Naive B cell (primary cell): ENCODE data around the gene KANK2. TPM values are rescaled to one million over a fixed set of nuclear protein-coding genes. Genes with fewer than 3 reads are reported as not detected.
A peak's percentile ranks its signal among the peaks of the same experiment; 100 is the strongest.
"Not testable (repeated sequence)": the region's sequence is repeated elsewhere in the genome, so short reads cannot be mapped to it uniquely, and the experiment has no call there.

Experiments
- ATAC-seq, 2 donors: fragments of 150-1000 bp; cut with Tn5 transposase; 2 replicates each; pipeline ENCODE4 v1.10.0; 2021; ENCODE audit warnings: low read depth in 2 of 2, mild to moderate bottlenecking in 2 of 2, moderate library complexity in 2 of 2
- DNase-seq: peaks from one replicate; pipeline ENCODE4 v3.0.0; 2022
- H3K27ac Mint-ChIP-seq, 6 donors: one replicate each; pipeline ENCODE4 v1.8.0; 2020 to 2022; ENCODE audit warnings: mild to moderate bottlenecking in 6 of 6, mixed read lengths in 6 of 6, moderate library complexity in 5 of 6, inconsistent platforms in 2 of 6
- H3K27me3 Mint-ChIP-seq, 3 donors: one replicate each; pipeline ENCODE4 v1.8.0; 2021 to 2022; ENCODE audit warnings: mixed read lengths in 3 of 3, mild to moderate bottlenecking in 1 of 3
- H3K36me3 Mint-ChIP-seq, 2 donors: one replicate each; pipeline ENCODE4 v1.8.0; 2020 to 2022; ENCODE audit warnings: mixed read lengths in 2 of 2, inconsistent platforms in 1 of 2, mild to moderate bottlenecking in 1 of 2
- H3K4me1 Mint-ChIP-seq, 3 donors: one replicate each; pipeline ENCODE4 v1.8.0; 2020 to 2022; ENCODE audit warnings: mixed read lengths in 3 of 3, inconsistent platforms in 1 of 3, mild to moderate bottlenecking in 1 of 3, moderate library complexity in 1 of 3
- H3K4me3 Mint-ChIP-seq, 8 donors: one replicate each; pipeline ENCODE4 v1.8.0; 2020 to 2022; ENCODE audit warnings: mild to moderate bottlenecking in 8 of 8, mixed read lengths in 8 of 8, moderate library complexity in 8 of 8, inconsistent platforms in 2 of 8
- H3K9me3 Mint-ChIP-seq, 7 donors: one replicate each; pipeline ENCODE4 v1.8.0; 2020 to 2022; ENCODE audit warnings: mixed read lengths in 7 of 7, mild to moderate bottlenecking in 5 of 7, inconsistent platforms in 2 of 7, moderate library complexity in 1 of 7
- polyA plus RNA-seq, 6 donors: library from polyadenylated mRNA; unstranded; fragments of 300-500 nt; fragmentation: Illumina TruSeq; gene quantifications; one replicate each; pipeline ENCODE4 v1.2.3, GENCODE V29; 2021; ENCODE audit warnings: low read depth in 6 of 6

Gene KANK2
- polyA plus RNA-seq, 6 donors from 2014 or later = 0.09 to 0.57 (median 0.19) TPM; not detected in 3

DNA sequence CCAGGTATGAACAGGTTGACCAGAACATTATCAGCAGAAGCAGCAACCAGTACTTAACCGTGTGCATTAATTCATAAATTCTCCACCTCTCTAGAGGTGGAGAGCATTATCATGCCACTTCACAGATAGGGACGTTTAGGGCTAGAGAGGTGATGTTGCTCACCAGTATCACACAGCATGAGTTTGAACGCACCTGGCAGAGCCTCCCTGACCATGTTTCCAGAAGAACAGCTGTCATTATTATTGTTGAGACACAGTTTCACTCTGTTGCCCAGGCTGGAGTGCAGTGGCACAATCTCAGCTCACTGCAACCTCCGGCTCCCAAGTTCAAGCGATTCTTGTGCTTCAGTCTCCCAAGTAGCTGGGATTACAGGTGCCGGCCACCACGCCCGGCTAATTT lies 6.8 kb downstream of the KANK2 start:
- Mint-ChIP-seq H3K4me1 (peaks cover 3 to 11% (median 8%) of the 10 kb centered on the region in 3 donors), H3K27me3 (peaks cover 2 to 4% (median 4%) of the 10 kb centered on the region in 3 donors), H3K4me3 (no peak overlapping the region), H3K36me3 (no peaks in the 10 kb centered on the region), H3K27ac (no peak overlapping the region), H3K9me3 (no peaks in the 10 kb centered on the region)
- no peak for DNase-seq
- no peak for ATAC-seq

DNA sequence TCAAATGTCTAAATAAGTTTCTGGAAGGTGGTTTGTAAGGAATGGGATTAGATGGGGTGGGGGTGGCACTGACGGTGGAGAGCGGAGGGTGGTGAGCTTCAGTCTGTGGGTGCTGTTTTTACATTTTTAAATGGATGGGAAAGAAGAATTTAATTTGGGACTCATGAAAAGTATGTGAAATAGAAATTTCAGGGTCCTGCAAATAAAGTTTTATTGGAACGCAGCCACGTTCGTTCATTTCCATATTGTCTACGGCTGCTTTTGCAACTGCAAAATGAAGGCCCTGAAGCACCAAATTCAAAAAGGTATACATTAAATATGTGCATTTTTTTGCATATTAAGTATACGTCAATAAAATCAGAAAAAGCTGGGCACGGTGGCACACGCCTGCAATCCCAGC lies 9.9 kb downstream of the KANK2 start:
- peaks cover 0 to 8% (median 3%) of the 10 kb centered on the region in 3 donors for H3K27me3 Mint-ChIP-seq
- peaks cover 0 to 3% (median 0%) of the 10 kb centered on the region in 7 donors for H3K9me3 Mint-ChIP-seq
- DNase-seq = no peak
- peak overlapping the region in 1 of 8 donors; percentile 51 for H3K4me3 Mint-ChIP-seq
- no peak for ATAC-seq
- peaks cover 0 to 11% (median 8%) of the 10 kb centered on the region in 3 donors for H3K4me1 Mint-ChIP-seq
- H3K36me3 Mint-ChIP-seq = no peaks in the 10 kb centered on the region
- H3K27ac Mint-ChIP-seq = peak overlapping the region in 1 of 6 donors; percentile 34

DNA sequence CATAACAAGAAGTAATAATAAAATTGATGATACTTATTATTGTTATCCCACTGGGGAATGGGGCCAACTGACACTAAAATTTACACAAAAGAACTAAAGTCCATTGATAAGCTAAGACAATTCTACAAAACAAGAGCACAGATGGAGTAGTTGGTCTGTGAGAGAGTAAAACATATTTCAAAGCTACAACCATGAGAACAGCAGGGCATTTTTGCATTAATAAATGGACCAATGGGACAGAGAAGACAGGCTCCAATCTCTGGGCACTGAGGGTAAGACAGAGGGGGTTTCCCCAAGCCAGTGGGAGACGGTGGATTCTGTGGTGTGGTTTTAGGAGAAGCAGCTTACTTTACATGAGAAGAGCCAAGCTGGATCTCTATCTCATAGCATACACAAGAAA lies 14.4 kb downstream of the KANK2 start:
- H3K9me3 Mint-ChIP-seq = peaks cover 0 to 3% (median 0%) of the 10 kb centered on the region in 7 donors
- ATAC-seq (no peak), DNase-seq (no peak)
- H3K4me3 Mint-ChIP-seq = no peak overlapping the region
- H3K27ac Mint-ChIP-seq = no peak overlapping the region
- H3K36me3 Mint-ChIP-seq = no peaks in the 10 kb centered on the region
- peaks cover 12 to 22% (median 20%) of the 10 kb centered on the region in 3 donors for H3K4me1 Mint-ChIP-seq
- peaks cover 6 to 11% (median 10%) of the 10 kb centered on the region in 3 donors for H3K27me3 Mint-ChIP-seq

GRCh38 chr19:11181488-11181887 lies 15.9 kb downstream of the KANK2 start:
- H3K27me3 Mint-ChIP-seq = peaks cover 10 to 13% (median 11%) of the 10 kb centered on the region in 3 donors
- DNase-seq (no peak), ATAC-seq (no peak)
- peak overlapping the region in 1 of 6 donors; percentile 71 for H3K27ac Mint-ChIP-seq
- no peaks in the 10 kb centered on the region for H3K36me3 Mint-ChIP-seq
- H3K9me3 Mint-ChIP-seq = peaks cover 0 to 3% (median 0%) of the 10 kb centered on the region in 7 donors
- H3K4me1 Mint-ChIP-seq = peaks cover 12 to 20% (median 20%) of the 10 kb centered on the region in 3 donors
- peak overlapping the region in 1 of 8 donors; percentile 53 for H3K4me3 Mint-ChIP-seq

DNA sequence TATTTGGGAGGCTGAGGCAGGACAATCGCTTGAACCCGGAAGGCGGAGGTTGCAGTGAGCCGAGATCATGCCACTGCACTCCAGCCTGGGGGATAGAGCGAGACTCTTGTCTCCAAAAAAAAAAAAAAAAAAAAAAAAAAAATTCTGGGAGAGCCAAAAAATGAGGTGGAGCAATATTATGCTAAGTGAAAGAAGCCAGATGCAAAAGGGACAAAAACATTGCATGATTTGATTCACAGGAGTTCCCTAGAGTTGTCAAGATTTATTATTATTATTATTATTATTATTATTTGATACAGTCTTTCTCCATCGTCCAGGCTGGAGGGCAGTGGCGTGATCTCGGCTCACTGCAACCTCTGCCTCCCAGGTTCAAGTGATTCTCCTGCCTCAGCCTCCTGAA lies 16.4 kb downstream of the KANK2 start:
- H3K36me3 Mint-ChIP-seq, ATAC-seq, H3K4me3 Mint-ChIP-seq, H3K9me3 Mint-ChIP-seq, H3K27ac Mint-ChIP-seq, DNase-seq: not testable (repeated sequence)
- H3K27me3 Mint-ChIP-seq = peaks cover 10 to 13% (median 11%) of the 10 kb centered on the region in 3 donors
- H3K4me1 Mint-ChIP-seq = peaks cover 12 to 20% (median 20%) of the 10 kb centered on the region in 3 donors

DNA sequence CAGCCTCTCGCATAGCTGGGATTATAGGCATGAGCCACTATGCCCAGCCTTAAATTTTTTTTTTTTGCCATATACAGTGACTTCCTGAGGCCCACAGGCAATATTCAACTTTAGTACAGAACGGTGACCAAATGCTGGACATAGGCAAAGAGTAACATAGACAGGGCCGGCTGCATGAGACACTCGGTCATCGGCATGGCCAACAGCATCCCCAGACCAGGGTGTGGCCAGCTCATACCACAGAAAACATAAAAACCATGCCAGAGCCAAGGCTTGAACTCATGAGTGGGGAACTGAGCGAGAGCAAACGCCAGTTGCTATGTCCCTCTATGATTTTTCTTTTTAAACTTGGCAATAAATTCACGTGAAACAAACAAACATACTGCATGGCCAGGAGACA lies 17.0 kb downstream of the KANK2 start:
- Mint-ChIP-seq H3K4me3 (peak overlapping the region in 5 of 8 donors; percentile 31 to 84 (median 39)), H3K27me3 (peaks cover 10 to 13% (median 11%) of the 10 kb centered on the region in 3 donors), H3K27ac (peak overlapping the region in 2 of 6 donors; percentile 78 to 87), H3K9me3 (peaks cover 0 to 3% (median 0%) of the 10 kb centered on the region in 7 donors), H3K4me1 (peaks cover 12 to 20% (median 20%) of the 10 kb centered on the region in 3 donors), H3K36me3 (no peaks in the 10 kb centered on the region)
- ATAC-seq = no peak
- no peak for DNase-seq

- peak; percentile 56 for DNase-seq
Observed at GRCh38 chr19:11179716-11180297, 17.5 kb downstream of the KANK2 start.

GRCh38 chr19:11179145-11179465 lies 18.2 kb downstream of the KANK2 start:
- not testable (repeated sequence) for ATAC-seq, H3K4me3 Mint-ChIP-seq, H3K9me3 Mint-ChIP-seq, H3K36me3 Mint-ChIP-seq, H3K27ac Mint-ChIP-seq, DNase-seq
- H3K4me1 Mint-ChIP-seq = peaks cover 12 to 20% (median 20%) of the 10 kb centered on the region in 3 donors
- H3K27me3 Mint-ChIP-seq = peaks cover 10 to 13% (median 11%) of the 10 kb centered on the region in 3 donors

More at GRCh38 chr19:11179716-11180297, 17.5 kb downstream of the KANK2 start:
- H3K36me3 Mint-ChIP-seq = no peaks in the 10 kb centered on the region
- peaks cover 10 to 13% (median 11%) of the 10 kb centered on the region in 3 donors for H3K27me3 Mint-ChIP-seq
- peak overlapping the region in 5 of 8 donors; percentile 31 to 84 (median 39) for H3K4me3 Mint-ChIP-seq
- peaks cover 0 to 3% (median 0%) of the 10 kb centered on the region in 7 donors for H3K9me3 Mint-ChIP-seq
- peak; percentile 97 for ATAC-seq
- H3K27ac Mint-ChIP-seq = peak overlapping the region in 2 of 6 donors; percentile 78 to 87
- H3K4me1 Mint-ChIP-seq = peaks cover 12 to 20% (median 20%) of the 10 kb centered on the region in 3 donors

GRCh38 chr19:11177592-11177991 lies 19.8 kb downstream of the KANK2 start:
- peak overlapping the region in 1 of 8 donors; percentile 57 for H3K4me3 Mint-ChIP-seq
- peaks cover 12 to 20% (median 14%) of the 10 kb centered on the region in 3 donors for H3K4me1 Mint-ChIP-seq
- no peaks in the 10 kb centered on the region for H3K9me3 Mint-ChIP-seq
- H3K27me3 Mint-ChIP-seq = peaks cover 5 to 11% (median 7%) of the 10 kb centered on the region in 3 donors
- peak overlapping the region in 3 of 6 donors; percentile 37 to 66 (median 42) for H3K27ac Mint-ChIP-seq
- ATAC-seq (no peak), DNase-seq (no peak)
- no peaks in the 10 kb centered on the region for H3K36me3 Mint-ChIP-seq

- Mint-ChIP-seq H3K4me3 (no peak overlapping the region), H3K4me1 (peaks cover 12 to 20% (median 14%) of the 10 kb centered on the region in 3 donors), H3K27ac (no peak overlapping the region), H3K27me3 (peaks cover 5 to 11% (median 7%) of the 10 kb centered on the region in 3 donors), H3K9me3 (no peaks in the 10 kb centered on the region), H3K36me3 (no peaks in the 10 kb centered on the region)
- ATAC-seq (no peak), DNase-seq (no peak)
Observed at GRCh38 chr19:11176466-11177193, 20.7 kb downstream of the KANK2 start.

DNA sequence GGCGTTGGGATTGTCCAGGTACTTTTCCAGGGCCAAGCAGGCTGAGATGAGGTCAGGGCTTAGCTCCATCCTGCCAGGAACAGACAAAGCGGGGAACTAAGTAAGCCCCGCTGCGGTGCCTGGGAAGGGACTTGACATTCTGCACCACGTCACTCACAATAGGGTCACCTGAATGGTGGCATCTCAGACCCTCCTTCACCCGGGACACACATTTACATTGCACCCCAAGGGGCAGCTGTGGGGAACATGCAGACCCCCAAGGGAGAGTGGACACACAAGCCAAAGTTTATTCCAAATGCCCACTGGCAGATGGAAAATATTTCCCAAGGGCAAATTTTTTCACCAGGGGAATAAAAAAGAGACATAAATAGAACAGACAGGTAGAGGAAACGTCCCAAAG lies 21.4 kb downstream of the KANK2 start:
- ATAC-seq = no peak
- peak overlapping the region in 1 of 6 donors; percentile 59 for H3K27ac Mint-ChIP-seq
- no peak for DNase-seq
- peaks cover 11 to 15% (median 12%) of the 10 kb centered on the region in 3 donors for H3K4me1 Mint-ChIP-seq
- no peak overlapping the region for H3K4me3 Mint-ChIP-seq
- no peaks in the 10 kb centered on the region for H3K36me3 Mint-ChIP-seq
- H3K27me3 Mint-ChIP-seq = peaks cover 5 to 7% (median 6%) of the 10 kb centered on the region in 3 donors
- no peaks in the 10 kb centered on the region for H3K9me3 Mint-ChIP-seq

DNA sequence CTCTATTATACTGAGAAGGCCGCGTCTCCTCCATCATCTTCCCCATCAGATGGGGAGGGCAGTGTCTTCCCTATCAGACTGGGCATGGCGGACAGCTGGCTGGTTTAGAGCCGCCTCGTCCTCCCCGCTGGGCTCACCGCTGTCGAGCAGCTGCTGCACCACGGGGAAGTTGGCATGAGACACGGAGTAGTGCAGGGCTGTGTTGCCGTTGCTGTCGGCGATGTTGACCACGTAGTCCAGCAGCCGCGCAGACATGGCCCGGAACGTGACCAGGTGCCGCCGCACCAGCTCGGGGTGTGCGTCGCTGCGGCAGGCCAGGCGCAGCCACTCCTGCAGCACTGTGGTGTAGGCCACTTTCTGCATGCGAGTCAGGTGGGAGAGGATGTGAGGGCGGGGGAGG lies 23.0 kb downstream of the KANK2 start:
- H3K9me3 Mint-ChIP-seq = no peaks in the 10 kb centered on the region

DNA sequence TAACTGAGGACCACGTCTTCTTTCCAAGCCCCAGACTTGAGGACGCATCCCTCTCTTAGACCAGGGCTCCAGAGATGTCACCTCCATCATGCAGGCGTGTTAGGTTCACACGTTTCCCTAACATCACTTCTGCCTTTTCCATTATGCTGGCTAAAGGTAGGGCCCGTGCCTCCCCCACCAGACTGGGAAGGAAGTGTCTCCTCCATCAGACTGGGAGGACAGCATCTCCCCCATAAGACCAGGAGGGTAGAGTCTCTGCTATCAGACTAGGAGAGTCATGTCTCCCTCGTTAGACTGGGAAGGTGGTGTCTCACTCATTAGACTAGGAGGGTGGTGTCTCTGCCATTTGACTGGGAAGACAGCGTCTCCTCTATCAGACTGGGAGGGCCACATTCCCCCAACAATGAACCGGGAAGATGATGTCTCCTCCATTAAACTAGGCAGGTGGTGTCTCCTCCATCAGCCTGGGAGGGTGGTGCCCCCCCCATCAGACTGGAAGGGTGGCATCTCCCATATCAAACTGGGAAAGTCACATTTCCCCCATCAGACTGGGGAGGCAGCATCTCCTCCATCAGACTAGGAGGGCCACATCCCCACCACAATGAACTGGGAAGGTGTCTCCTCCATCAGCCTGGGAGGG lies 23.7 kb downstream of the KANK2 start:
- Mint-ChIP-seq H3K9me3 (no peaks in the 10 kb centered on the region), H3K4me3 (peak overlapping the region in 1 of 8 donors; percentile 37), H3K4me1 (no peaks in the 10 kb centered on the region), H3K27me3 (peaks cover 0 to 6% (median 5%) of the 10 kb centered on the region in 3 donors), H3K27ac (no peak overlapping the region), H3K36me3 (no peaks in the 10 kb centered on the region)
- no peak for DNase-seq
- no peak for ATAC-seq

More for the DNA sequence above, 23.0 kb downstream of the KANK2 start:
- DNase-seq (no peak), ATAC-seq (no peak)
- peaks cover 0 to 3% (median under 1%) of the 10 kb centered on the region in 3 donors for H3K4me1 Mint-ChIP-seq
- H3K4me3 Mint-ChIP-seq = no peak overlapping the region
- no peak overlapping the region for H3K27ac Mint-ChIP-seq
- H3K27me3 Mint-ChIP-seq = peaks cover 0 to 6% (median 5%) of the 10 kb centered on the region in 3 donors
- H3K36me3 Mint-ChIP-seq = no peaks in the 10 kb centered on the region
